NCI-H146 treated with DMSO at 0.1 percent for 48 hours (cell line): ENCODE results near the gene PITHD1.
"Not testable (repeated sequence)": the region's sequence is repeated elsewhere in the genome, so short reads cannot be mapped to it uniquely, and the experiment has no call there.

Experiments
- DNase-seq: peaks from one replicate; lab custom pipeline; 2025; ENCODE audit not compliant: unreplicated experiment; lab: John Stamatoyannopoulos, UW

Gene PITHD1

GRCh38 chr1:23772854-23773242 is 5.4 kb upstream of the PITHD1 start:
- DNase-seq, result no peak

GRCh38 chr1:23774174-23774880 is 3.9 kb upstream of the PITHD1 start:
- DNase-seq, result no peak

- DNase-seq, result no peak
Observed at GRCh38 chr1:23776217-23776616, 2.0 kb upstream of the PITHD1 start.

- no peak for DNase-seq
Observed at GRCh38 chr1:23779826-23780371, 1.7 kb downstream of the PITHD1 start.

- DNase-seq, result not testable (repeated sequence)
Observed at GRCh38 chr1:23783141-23783540, 4.9 kb downstream of the PITHD1 start.

- DNase-seq, result no peak
Observed at GRCh38 chr1:23784846-23785245, 6.6 kb downstream of the PITHD1 start.

- DNase-seq, result no peak
Observed at GRCh38 chr1:23787701-23788100, 9.5 kb downstream of the PITHD1 start.

GRCh38 chr1:23788695-23789094 is 10.5 kb downstream of the PITHD1 start:
- DNase-seq, result no peak

GRCh38 chr1:23790696-23791515 is 12.7 kb downstream of the PITHD1 start, which contains the start of gene LYPLA2:
LYPLA2 (plus strand) TSS chr1:23791145; CDS start chr1:23792683, 1,538 bp downstream.
- peak; percentile 42 for DNase-seq

GRCh38 chr1:23791516-23792047 is 13.4 kb downstream of the PITHD1 start:
- DNase-seq, result no peak

- DNase-seq, result no peak
Observed at GRCh38 chr1:23792151-23792945, 14.1 kb downstream of the PITHD1 start.

- no peak for DNase-seq
Observed at GRCh38 chr1:23793018-23793781, 15.0 kb downstream of the PITHD1 start.

GRCh38 chr1:23793861-23794731 is 15.9 kb downstream of the PITHD1 start:
- no peak for DNase-seq

- not testable (repeated sequence) for DNase-seq
Observed at GRCh38 chr1:23794732-23795182, 16.5 kb downstream of the PITHD1 start.

GRCh38 chr1:23795676-23796465 is 17.7 kb downstream of the PITHD1 start:
- no peak for DNase-seq

- DNase-seq, result no peak
Observed at GRCh38 chr1:23796466-23797271, 18.5 kb downstream of the PITHD1 start.
